ENCODE data around the gene INTS4. TPM values are rescaled to one million over a fixed set of nuclear protein-coding genes. Genes with fewer than 3 reads are reported as not detected.

The INTS4 gene
- total RNA-seq, 4 donors from 2014 or later: 32.2 to 49.2 (median 40.0) TPM

GRCh38 chr11:78037056-78037455 is 42.6 kb upstream of the INTS4 start:
- H3K27ac ChIP-seq: no peak overlapping the region
- no peaks in the 10 kb centered on the region for H3K27me3 ChIP-seq
- H3K4me3 ChIP-seq: no peak overlapping the region

GRCh38 chr11:78036313-78036712 is 41.8 kb upstream of the INTS4 start:
- WGBS, 2 donors: 88 to 95% methylated on average over 3 of the region's 3 CpGs
- Histone ChIP-seq H3K4me1 (peaks cover 0 to 37% (median 20%) of the 10 kb centered on the region in 4 donors), H3K4me3 (no peak overlapping the region), H3K27me3 (no peaks in the 10 kb centered on the region), H3K27ac (no peak overlapping the region), H3K36me3 (no peaks in the 10 kb centered on the region), H3K9me3 (no peaks in the 10 kb centered on the region)
- TF ChIP-seq CTCF (IDR thresholded peaks at IDR 0.05) (no peak), POLR2A (IDR thresholded peaks at IDR 0.05) (no peak), EP300 (IDR thresholded peaks at IDR 0.05) (no peak)
- no peak for DNase-seq (ENCODE audit: low spot score in 2 of 2)

More at GRCh38 chr11:78037056-78037455, 42.6 kb upstream of the INTS4 start:
- 55 to 72% methylated on average over 2 to 3 of the region's 3 CpGs for WGBS, 2 donors
- no peak for DNase-seq (ENCODE audit: low spot score in 2 of 2)
- TF ChIP-seq EP300 (IDR thresholded peaks at IDR 0.05) (no peak), POLR2A (IDR thresholded peaks at IDR 0.05) (no peak), CTCF (IDR thresholded peaks at IDR 0.05) (no peak)
- Histone ChIP-seq H3K4me1 (peaks cover 0 to 30% (median 18%) of the 10 kb centered on the region in 4 donors), H3K36me3 (no peaks in the 10 kb centered on the region), H3K9me3 (no peaks in the 10 kb centered on the region)

- no peaks in the 10 kb centered on the region for H3K9me3 ChIP-seq
- H3K4me3 ChIP-seq: no peak overlapping the region
- H3K4me1 ChIP-seq: peaks cover 0 to 38% (median 16%) of the 10 kb centered on the region in 4 donors
- no peaks in the 10 kb centered on the region for H3K27me3 ChIP-seq
- DNase-seq (ENCODE audit: low spot score in 2 of 2): no peak
- WGBS, 2 donors: 66 to 67% methylated on average over 10 of the region's 10 CpGs
- H3K36me3 ChIP-seq: no peaks in the 10 kb centered on the region
- TF ChIP-seq EP300 (IDR thresholded peaks at IDR 0.05) (no peak), POLR2A (IDR thresholded peaks at IDR 0.05) (no peak), CTCF (IDR thresholded peaks at IDR 0.05) (no peak)
- H3K27ac ChIP-seq: no peak overlapping the region
Measured at GRCh38 chr11:78034623-78035022, 40.2 kb upstream of the INTS4 start.

GRCh38 chr11:78033040-78033439 is 38.6 kb upstream of the INTS4 start:
- Histone ChIP-seq H3K4me1 (peaks cover 0 to 26% (median 9%) of the 10 kb centered on the region in 4 donors), H3K27ac (no peak overlapping the region), H3K9me3 (no peaks in the 10 kb centered on the region), H3K36me3 (no peaks in the 10 kb centered on the region), H3K4me3 (no peak overlapping the region), H3K27me3 (no peaks in the 10 kb centered on the region)
- TF ChIP-seq EP300 (IDR thresholded peaks at IDR 0.05): no peak
- 52 to 58% methylated on average over 4 of the region's 4 CpGs for WGBS, 2 donors
- no peak for DNase-seq (ENCODE audit: low spot score in 2 of 2)

- no peaks in the 10 kb centered on the region for H3K36me3 ChIP-seq
- no peaks in the 10 kb centered on the region for H3K9me3 ChIP-seq
- no peak for DNase-seq (ENCODE audit: low spot score in 2 of 2)
- peaks cover 0 to 26% (median 8%) of the 10 kb centered on the region in 4 donors for H3K4me1 ChIP-seq
- H3K27ac ChIP-seq: peak overlapping the region in 1 of 4 donors; percentile 29
- H3K27me3 ChIP-seq: no peaks in the 10 kb centered on the region
- no peak for TF ChIP-seq POLR2A (IDR thresholded peaks at IDR 0.05)
- TF ChIP-seq EP300 (IDR thresholded peaks at IDR 0.05): no peak
- TF ChIP-seq CTCF (IDR thresholded peaks at IDR 0.05): no peak
- no peak overlapping the region for H3K4me3 ChIP-seq
Measured at GRCh38 chr11:78032090-78032489, 37.6 kb upstream of the INTS4 start.

- no peaks in the 10 kb centered on the region for H3K9me3 ChIP-seq
- H3K36me3 ChIP-seq: no peaks in the 10 kb centered on the region
- H3K27me3 ChIP-seq: no peaks in the 10 kb centered on the region
- TF ChIP-seq POLR2A (IDR thresholded peaks at IDR 0.05) (no peak), EP300 (IDR thresholded peaks at IDR 0.05) (no peak), CTCF (IDR thresholded peaks at IDR 0.05) (no peak)
- H3K4me1 ChIP-seq: peaks cover 0 to 26% (median 8%) of the 10 kb centered on the region in 4 donors
- H3K27ac ChIP-seq: peak overlapping the region in 2 of 4 donors; percentile 34 to 74
- DNase-seq (ENCODE audit: low spot score in 2 of 2): no peak
- WGBS, 2 donors: 81 to 90% methylated on average over 3 of the region's 3 CpGs
- H3K4me3 ChIP-seq: no peak overlapping the region
Measured at GRCh38 chr11:78031629-78032028, 37.2 kb upstream of the INTS4 start.
